ENCODE data around the gene NCBP3.
"Not testable (repeated sequence)": the region's sequence is repeated elsewhere in the genome, so short reads cannot be mapped to it uniquely, and the experiment has no call there.

NCBP3 gene

GRCh38 chr17:3880983-3881382 lies 34.9 kb upstream of the NCBP3 start:
- DNase-seq (ENCODE audit: low spot score) = no peak

DNA sequence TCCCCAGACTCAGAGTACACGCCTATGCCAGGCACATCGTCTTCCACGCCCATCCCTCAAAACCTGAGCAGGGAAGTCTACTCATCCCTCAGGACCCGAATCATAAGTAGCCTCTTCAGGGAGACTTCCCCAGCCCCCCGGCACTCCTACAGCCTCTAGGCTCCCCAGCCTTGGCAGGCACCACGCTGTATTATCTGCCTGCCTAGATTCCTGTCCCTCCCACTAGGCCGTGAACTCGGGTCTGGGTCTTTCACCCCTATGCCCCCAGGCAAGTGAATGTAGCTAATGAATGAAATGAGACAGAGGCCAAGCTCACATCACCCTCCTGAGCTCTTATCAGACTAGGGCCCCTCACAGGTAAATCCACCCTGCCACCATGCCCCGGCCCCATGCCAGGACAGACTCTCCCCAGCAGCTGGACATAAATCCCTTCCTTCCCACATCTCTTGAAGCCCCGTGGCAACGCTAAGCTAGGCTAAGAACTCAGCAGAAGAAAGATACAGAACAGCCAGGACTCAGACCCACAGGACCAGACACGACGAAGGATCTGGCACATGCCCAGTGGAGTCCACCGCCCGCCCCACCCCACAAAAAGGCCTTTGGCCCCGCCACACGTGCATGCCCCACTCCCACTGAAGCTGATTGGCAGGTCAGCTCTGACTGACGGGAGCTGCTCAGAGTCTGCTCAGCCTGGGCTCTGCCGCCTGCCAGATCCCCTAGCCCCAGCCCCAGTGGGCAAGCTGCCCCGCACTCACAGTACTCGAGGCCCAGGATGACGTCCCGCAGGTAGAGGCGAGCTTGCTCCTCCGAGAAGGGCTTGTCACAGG lies 33.8 kb upstream of the NCBP3 start:
- no peak for DNase-seq (ENCODE audit: low spot score)

DNA sequence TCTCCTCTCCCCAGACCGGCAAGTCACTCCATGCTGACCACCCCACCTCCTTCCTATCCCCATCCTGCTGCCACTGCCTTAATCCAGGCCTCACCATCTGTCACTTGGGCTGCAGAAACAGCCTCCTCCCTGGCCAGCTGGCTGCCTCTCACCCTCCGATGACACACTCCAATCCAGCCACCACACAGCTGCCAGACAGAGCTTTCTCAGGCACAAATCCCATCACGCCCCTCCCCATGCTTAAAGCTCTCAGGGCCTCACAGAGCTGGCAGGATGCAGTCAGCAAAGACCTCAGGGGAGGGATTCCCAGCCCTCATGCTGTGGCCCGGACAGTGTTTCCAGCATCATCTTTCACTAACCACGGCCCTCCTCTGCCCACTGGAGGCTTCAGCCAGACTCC lies 33.1 kb upstream of the NCBP3 start:
- DNase-seq (ENCODE audit: low spot score) = no peak

- no peak for DNase-seq (ENCODE audit: low spot score)
Observed at GRCh38 chr17:3877220-3877619, 31.2 kb upstream of the NCBP3 start.

- no peak for DNase-seq (ENCODE audit: low spot score)
Observed at GRCh38 chr17:3875317-3875716, 29.3 kb upstream of the NCBP3 start.

DNA sequence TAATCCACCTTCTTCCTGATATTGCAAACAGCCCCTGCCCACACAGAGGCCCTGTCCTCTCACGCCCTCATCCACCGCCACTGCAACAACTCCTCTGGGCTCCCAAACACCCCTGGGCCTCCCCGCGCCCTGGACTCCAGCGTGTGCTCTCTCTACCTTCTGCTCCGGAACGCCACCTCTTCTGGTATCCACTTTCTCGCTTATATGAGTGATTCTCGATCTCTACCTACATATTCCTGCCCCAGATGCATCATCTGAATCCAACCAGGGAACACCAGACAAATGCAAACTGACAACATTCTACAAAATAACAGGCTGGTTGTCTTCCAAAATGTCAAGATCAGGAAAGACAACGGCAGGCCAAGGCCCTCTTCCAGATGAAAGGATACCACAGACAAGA lies 27.8 kb upstream of the NCBP3 start:
- DNase-seq (ENCODE audit: low spot score) = no peak

DNA sequence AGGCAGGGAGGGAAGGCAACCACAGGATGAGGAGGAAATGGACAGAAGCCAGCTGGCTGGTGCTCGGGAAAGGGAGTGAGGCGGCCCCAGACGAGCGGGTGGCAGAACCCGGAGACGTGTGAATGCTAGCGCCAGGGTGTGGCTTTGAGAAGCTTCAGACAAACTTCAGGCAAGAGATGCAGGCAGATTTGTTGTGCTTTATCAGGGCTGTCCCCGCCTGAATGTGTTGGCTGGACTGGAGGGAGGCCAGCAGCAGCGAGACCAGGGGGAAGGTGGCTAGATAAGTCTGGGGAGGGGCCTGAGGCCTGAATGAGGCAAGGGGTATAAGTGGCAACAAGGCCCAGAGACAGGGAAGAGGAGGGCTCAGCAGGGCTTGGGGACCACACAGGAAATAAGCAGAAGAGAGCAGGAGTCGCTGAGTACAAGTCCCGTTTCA lies 24.8 kb upstream of the NCBP3 start:
- no peak for DNase-seq (ENCODE audit: low spot score)

DNA sequence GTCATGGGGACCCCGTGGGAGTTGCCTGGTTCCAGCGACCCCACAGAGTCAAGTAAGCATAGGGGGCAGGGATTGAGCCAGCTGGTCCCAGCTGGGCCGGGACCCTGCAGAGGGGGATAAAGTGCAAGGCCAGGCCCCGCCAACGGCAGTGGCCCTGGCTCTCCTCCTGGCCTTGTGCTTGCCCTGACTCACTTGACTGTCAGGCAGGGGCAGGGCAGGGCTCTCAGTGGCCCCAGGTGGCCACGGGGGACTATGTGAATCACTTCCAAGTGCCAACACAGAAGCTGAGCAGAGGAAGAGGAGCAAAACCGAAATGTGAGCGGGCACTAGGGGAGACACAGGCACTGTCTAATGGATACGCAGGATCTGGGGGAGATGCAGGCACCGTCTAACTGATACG lies 21.6 kb upstream of the NCBP3 start:
- DNase-seq (ENCODE audit: low spot score) = no peak

- no peak for DNase-seq (ENCODE audit: low spot score)
Observed at GRCh38 chr17:3867106-3867505, 21.1 kb upstream of the NCBP3 start.

- no peak for DNase-seq (ENCODE audit: low spot score)
Observed at GRCh38 chr17:3866276-3866675, 20.2 kb upstream of the NCBP3 start.

GRCh38 chr17:3865176-3865575 lies 19.1 kb upstream of the NCBP3 start:
- DNase-seq (ENCODE audit: low spot score) = no peak

- no peak for DNase-seq (ENCODE audit: low spot score)
Observed at GRCh38 chr17:3864534-3864933, 18.5 kb upstream of the NCBP3 start.

GRCh38 chr17:3861761-3862681 lies 16.0 kb upstream of the NCBP3 start:
- DNase-seq (ENCODE audit: low spot score) = no peak

GRCh38 chr17:3860939-3861700 lies 15.1 kb upstream of the NCBP3 start:
- no peak for DNase-seq (ENCODE audit: low spot score)

DNA sequence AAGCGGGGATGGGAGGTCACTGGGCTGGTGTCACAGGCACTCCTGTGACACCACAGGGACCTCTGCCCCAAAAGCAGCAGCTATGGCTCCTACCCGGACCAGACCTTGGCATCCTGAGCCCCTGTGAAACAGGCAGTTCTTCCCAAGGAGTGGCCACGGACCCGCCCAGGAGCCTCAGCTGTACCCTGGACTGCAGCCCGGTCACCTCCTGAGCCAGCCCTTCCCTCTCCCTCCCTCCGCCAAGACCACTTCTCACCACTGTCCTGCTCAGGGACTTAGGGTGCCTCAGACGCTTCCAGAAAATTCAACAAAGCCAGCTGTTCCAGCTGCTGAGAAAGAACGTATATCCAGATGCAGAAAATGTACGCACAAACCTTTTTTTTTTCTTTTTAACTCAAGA lies 13.9 kb upstream of the NCBP3 start:
- no peak for DNase-seq (ENCODE audit: low spot score)

GRCh38 chr17:3857261-3858105 lies 11.4 kb upstream of the NCBP3 start:
- no peak for DNase-seq (ENCODE audit: low spot score)

DNA sequence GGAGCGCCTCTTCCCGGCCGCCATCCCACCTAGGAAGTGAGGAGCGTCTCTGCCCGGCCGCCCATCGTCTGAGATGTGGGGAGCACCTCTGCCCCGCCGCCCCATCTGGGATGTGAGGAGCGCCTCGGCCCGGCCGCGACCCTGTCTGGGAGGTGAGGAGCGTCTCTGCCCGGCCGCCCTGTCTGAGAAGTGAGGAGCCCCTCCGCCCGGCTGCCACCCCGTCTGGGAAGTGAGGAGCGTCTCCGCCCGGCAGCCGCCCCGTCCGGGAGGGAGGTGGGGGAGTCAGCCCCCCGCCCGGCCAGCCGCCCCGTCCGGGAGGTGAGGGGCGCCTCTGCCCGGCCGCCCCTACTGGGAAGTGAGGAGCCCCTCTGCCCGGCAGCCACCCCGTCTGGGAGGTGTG lies 8.2 kb upstream of the NCBP3 start:
- DNase-seq (ENCODE audit: low spot score) = not testable (repeated sequence)

- DNase-seq (ENCODE audit: low spot score) = no peak
Observed at GRCh38 chr17:3852561-3852960, 6.5 kb upstream of the NCBP3 start.

- no peak for DNase-seq (ENCODE audit: low spot score)
Observed at GRCh38 chr17:3851461-3852100, 5.5 kb upstream of the NCBP3 start.

DNA sequence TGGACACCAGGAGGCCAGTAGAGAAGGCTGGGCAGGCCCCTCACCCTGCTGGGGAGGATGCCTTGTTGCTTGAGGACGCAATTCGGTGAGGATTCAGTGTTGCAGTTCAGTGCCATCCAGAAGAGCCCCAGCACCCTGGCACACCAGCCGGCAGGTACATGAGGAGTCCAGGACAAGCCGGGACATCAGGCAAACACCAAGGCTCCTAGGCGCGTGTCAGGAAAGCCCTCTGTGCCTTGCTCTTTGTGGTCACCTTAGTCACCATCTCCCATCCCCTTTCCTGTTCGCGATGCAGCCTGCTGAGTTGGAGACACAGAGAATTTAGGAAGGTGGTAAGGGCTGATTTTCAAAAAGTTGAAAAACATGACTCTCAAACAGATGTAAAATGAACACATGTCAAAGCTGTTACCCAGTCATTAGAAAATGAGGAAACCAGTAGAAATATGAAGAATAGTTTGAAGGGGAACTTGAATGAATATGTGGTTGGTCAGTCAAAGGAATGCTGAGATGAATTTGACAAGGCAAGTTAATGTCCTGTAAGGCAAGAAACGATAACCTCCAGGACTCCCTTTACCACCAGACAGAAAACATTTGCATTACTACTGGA lies 2.3 kb upstream of the NCBP3 start:
- no peak for DNase-seq (ENCODE audit: low spot score)
